Cerebellar cortex (tissue), 1 donor: ENCODE measurements around the gene CNPY1.
"Not testable (repeated sequence)": the region's sequence is repeated elsewhere in the genome, so short reads cannot be mapped to it uniquely, and the experiment has no call there.

ENCODE experiments used
- DNase-seq: peaks from one replicate; pipeline ENCODE4 v3.0.0-alpha.2; 2015; ENCODE audit warnings: low spot score

The CNPY1 gene

GRCh38 chr7:155578016-155578415, 31.7 kb upstream of the CNPY1 start:
- no peak for DNase-seq

DNA sequence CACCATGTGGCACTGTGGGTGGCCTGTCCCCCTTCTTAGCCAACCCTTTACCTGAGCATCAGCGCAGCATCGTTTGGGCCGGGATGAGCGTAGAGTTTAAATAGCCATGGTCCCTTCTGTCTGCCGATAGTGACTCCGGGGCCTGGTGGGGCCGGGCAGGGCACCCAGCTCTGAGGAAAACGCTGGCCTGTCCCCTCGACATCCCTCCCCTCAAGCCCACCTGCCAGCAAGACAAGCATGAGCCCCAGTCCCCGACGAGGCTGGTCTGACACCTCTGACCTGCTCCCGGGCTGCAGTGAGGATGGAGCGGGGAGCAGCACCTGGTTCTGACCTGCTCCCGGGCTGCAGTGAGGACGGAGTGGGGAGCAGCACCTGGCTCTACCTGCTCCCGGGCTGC, 31.1 kb upstream of the CNPY1 start:
- DNase-seq: no peak

DNA sequence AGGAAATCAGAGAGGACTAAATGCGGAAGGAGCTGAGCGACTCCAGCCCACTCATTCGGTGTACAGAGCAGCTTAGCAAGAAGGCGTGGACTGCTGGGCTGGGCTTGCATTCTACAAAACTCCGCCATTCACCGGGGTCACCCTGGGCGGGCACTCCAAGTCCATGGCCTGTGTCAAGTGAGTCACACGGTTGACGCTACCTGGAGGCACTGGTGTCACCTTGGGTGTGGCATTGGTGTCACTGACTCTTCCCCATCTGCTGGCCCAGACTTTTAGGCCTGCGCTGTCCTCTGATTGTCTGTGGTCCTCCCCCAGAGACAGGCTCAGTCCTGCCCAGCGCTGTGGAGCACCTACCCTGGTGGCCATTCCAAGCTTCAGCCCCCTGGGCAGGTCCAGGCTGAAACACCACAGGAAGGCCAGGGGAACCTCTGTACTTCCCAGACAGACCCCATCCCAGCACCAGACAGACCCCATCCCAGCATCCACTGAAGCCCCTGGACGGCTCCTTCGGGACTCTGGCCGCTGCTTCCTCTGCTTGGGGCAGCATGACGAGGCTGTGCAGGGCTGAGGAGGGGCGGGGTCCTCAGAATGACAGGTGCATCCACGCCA, 30.6 kb upstream of the CNPY1 start:
- no peak for DNase-seq

GRCh38 chr7:155576416-155576815, 30.1 kb upstream of the CNPY1 start:
- DNase-seq: no peak

GRCh38 chr7:155574556-155575290, 28.4 kb upstream of the CNPY1 start:
- DNase-seq: no peak

- DNase-seq: no peak
Measured at GRCh38 chr7:155571581-155572345, 25.4 kb upstream of the CNPY1 start.

DNA sequence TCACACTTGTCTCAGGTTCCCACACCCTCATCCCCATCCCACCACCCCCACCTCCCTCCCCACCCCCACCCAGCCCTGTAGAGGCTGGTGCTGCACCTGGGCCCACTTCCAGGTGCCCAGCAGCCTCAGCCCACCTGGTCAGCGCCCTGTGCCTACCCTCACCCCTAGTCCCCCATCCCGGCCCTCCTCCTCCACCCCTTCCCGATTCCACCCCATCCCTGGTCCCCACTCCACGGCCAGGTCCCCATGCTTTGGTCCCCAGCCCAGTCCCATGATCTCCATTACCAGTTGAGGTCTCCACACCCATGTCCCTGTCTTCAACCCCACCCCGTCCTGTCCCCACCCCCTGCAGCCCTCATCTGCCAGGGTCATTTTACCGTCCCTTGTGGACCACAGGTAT, 24.6 kb upstream of the CNPY1 start:
- no peak for DNase-seq

DNA sequence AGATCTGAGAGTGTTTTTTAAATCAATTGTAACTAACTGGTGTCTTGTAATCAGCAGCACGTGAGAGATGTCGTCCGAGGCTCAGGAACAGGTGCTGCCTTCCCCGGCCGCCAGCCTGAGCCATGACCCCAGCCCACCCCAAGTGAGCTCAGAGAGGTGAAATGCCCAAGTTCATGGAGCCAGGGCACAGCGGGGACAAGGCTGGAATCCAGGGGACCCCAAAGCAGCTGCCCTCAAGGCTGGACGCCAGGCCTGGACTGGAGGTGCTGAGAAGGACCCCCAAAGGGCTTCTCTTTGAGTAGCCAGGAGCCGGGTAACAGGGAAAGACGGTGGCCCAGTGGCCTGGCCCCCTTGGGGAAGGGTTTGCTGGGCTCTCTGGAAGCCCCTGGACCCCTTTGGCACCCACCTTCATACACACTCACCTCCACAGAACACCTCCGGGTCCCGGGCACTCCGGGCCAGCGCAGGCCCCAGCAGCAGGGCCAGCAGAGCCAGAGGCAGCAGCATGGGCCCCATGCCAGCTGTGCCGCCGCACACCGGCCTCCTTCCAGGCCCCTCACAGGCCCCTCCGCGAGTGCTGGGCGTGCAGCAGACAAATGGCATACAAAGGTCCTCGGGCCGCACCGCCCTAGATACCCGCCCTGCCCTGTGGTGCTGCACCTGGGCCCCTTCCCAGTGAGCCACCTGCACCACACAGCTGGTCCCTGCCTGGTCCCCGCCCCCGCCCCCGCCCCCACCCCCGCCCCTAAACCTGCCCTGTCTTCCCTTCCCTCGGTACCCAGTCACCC, 24.0 kb upstream of the CNPY1 start:
- DNase-seq: no peak

DNA sequence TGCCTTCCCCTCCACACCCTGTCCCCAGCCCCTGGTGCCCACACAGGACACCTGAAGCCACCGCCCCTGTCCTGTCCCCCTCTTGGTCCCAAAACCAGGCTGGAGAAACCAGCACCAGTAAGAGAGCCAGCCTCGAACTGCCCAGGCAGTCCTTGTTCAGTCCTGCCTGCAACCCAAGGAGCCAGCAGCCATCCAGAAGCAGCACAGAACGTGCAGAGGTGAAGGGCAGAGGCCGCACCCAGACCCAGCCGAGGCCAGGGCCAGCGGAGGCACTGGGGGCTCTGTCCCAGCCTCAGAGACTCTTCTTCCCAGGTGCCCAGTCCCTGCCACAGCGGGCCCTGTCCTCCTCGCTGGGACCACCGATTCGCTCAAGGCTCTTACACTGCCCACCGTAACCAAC, 23.3 kb upstream of the CNPY1 start:
- DNase-seq: no peak

DNA sequence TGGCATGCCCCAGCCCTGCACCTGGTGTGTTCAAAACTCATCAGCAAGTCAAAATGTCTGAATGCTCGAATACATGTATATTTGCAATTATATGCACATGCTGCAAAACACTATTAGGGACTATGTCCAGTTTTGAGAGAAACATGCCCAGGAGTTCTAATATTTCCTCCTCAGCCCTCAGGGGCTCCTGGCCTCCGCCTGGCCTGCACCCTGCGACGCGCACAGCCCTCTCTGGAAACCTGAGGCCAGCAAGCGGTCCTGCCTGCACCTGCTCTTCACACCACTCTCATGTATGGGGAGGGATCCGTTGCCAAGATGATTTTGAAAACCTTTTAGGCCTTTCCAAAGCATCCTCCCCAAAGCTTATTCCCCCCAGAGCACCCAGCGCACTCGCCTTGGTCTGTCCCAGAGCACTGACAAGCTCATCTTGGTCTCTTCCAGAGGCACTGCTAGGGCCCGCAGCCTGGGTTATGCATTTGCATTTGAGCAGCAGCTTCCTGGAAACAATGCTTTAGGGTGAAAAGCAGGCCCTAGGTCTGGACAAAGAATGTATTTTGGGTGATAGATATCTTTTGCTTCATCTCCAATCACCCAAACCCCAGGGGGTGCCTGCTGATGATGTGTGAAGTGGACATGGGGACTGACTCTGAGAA, 22.6 kb upstream of the CNPY1 start:
- DNase-seq: peak; percentile 65

GRCh38 chr7:155568333-155568660, 21.9 kb upstream of the CNPY1 start:
- DNase-seq: peak; percentile 61

DNA sequence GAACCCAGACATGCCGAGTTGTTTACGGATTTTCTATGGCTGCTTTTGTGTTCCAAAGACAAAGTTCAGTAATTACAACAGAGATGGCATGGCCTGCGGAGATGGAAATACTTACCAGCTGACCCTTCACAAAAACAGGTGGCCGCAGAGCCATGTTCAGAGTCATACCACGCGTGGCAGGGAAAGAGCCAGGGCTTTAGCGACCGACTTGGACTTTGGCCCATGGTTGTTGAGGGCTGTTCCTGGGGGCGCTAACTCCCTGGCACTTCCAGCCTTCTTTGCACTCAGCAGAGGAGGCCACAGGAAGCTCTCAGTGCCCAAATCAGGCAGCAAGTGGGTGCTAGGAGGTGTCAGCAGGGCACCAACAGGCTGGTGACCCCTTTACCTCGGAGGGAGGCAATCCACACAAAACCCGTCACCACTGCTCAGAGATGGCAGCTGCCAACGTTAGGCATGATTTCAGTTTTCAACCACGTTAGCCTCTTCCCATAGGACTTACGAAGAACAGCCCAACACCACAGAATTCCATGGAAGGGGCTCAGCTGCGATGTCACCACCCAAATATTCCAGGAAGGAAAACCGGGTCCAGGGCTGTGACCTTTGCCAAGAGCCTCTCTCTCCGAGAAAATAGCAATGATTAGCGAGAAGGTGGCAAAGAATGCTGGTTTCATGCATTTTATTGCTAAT, 21.4 kb upstream of the CNPY1 start:
- no peak for DNase-seq

GRCh38 chr7:155566011-155566836, 19.9 kb upstream of the CNPY1 start:
- DNase-seq: no peak

- DNase-seq: no peak
Measured at GRCh38 chr7:155565596-155565995, 19.2 kb upstream of the CNPY1 start.

DNA sequence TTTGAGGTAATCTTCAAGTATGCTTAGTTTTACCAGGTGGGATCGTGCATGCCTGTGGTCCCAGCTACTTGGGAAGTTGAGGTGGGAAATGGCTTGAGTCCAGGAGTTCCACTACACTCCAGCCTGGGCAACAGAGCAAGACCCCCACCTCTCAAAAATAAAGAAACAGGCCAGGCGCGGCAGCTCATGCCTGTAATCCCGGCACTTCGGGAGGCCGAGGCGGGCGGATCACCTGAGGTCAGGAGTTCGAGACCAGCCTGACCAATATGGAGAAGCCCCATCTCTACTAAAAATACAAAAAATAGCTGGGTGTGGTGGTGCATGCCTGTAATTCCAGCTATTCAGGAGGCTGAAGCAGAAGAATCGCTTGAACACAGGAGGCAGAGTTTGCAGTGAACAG, 16.6 kb upstream of the CNPY1 start:
- not testable (repeated sequence) for DNase-seq

DNA sequence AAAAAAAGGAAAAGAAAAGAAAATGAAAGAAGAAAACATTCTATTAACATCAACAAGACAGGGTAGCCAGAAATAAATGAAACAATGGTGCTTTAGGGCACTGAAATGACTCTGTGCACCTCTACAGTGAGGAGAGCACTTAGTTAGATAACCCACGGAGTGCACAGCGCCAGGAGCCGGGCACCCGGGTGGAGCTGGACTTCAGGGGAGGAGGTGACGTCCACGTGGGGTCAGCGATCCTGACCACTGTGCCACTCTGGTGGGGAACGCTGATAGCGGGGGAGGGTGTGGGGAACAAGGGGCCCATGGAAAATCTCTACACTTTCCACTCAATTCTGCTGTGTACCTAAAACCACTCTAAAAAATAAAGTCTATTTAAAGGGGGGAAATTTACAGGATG, 15.7 kb upstream of the CNPY1 start:
- DNase-seq: no peak

- no peak for DNase-seq
Measured at GRCh38 chr7:155560982-155561686, 14.8 kb upstream of the CNPY1 start.

- no peak for DNase-seq
Measured at GRCh38 chr7:155560196-155560885, 14.0 kb upstream of the CNPY1 start.

GRCh38 chr7:155559519-155560108, 13.3 kb upstream of the CNPY1 start:
- DNase-seq: no peak
